GM23248 (cell line): ENCODE data around the gene VN1R5. TPM values are rescaled to one million over a fixed set of nuclear protein-coding genes. Genes with fewer than 3 reads are reported as not detected.
A peak's percentile ranks its signal among the peaks of the same experiment; 100 is the strongest.

ENCODE experiments used
- DNase-seq: peaks from one replicate; pipeline ENCODE4 v3.0.0-alpha.2; 2015
- H2AFZ ChIP-seq: fragments of 200-600 bp; sonication (generic); 2 replicates; pipeline ENCODE4 v1.6.1; 2016; ENCODE audit warnings: antibody characterized with exemption
- H3F3A ChIP-seq: fragments of 200-600 bp; sonication (generic); 2 replicates; pipeline ENCODE4 v1.6.1; 2016; ENCODE audit warnings: mild to moderate bottlenecking, antibody characterized with exemption, mixed run types; ENCODE audit not compliant: insufficient read depth
- H3K27ac ChIP-seq: fragments of 200-600 bp; sonication (generic); 2 replicates; pipeline ENCODE4 v1.5.1; 2016; ENCODE audit warnings: mild to moderate bottlenecking
- H3K27me3 ChIP-seq: fragments of 200-600 bp; sonication (generic); replicated peaks from 2 replicates; pipeline ENCODE4 v1.6.1; 2016; ENCODE audit warnings: mild to moderate bottlenecking; ENCODE audit not compliant: insufficient read depth
- H3K36me3 ChIP-seq: fragments of 200-600 bp; sonication (generic); 2 replicates; pipeline ENCODE4 v1.6.1; 2016; ENCODE audit warnings: low read depth, mild to moderate bottlenecking
- H3K4me1 ChIP-seq: fragments of 200-600 bp; sonication (generic); 2 replicates; pipeline ENCODE4 v1.6.1; 2016; ENCODE audit warnings: mild to moderate bottlenecking; ENCODE audit not compliant: insufficient read depth
- H3K4me2 ChIP-seq: fragments of 200-600 bp; sonication (generic); one replicate; pipeline ENCODE4 v1.6.1; 2016; ENCODE audit warnings: mild to moderate bottlenecking; ENCODE audit not compliant: unreplicated experiment
- H3K4me3 ChIP-seq: fragments of 200-600 bp; sonication (generic); 2 replicates; pipeline ENCODE4 v1.5.1; 2016; ENCODE audit warnings: mild to moderate bottlenecking
- H3K79me2 ChIP-seq: fragments of 200-600 bp; sonication (generic); 2 replicates; pipeline ENCODE4 v1.6.1; 2016; ENCODE audit warnings: mild to moderate bottlenecking; ENCODE audit not compliant: insufficient read depth
- H3K9ac ChIP-seq: fragments of 200-600 bp; sonication (generic); 2 replicates; pipeline ENCODE4 v1.6.1; 2016; ENCODE audit warnings: mild to moderate bottlenecking
- H3K9me2 ChIP-seq: fragments of 200-600 bp; sonication (generic); 2 replicates; pipeline ENCODE4 v1.6.1; 2016; ENCODE audit warnings: mixed run types, mild to moderate bottlenecking, moderate library complexity; ENCODE audit not compliant: insufficient read depth
- H3K9me3 ChIP-seq: fragments of 200-600 bp; sonication (generic); one replicate; pipeline ENCODE4 v1.6.1; 2017; ENCODE audit warnings: low read depth
- H4K20me1 ChIP-seq: fragments of 200-600 bp; sonication (generic); 2 replicates; pipeline ENCODE4 v1.6.0; 2016; ENCODE audit not compliant: insufficient read depth
- EZH2 ChIP-seq: fragments of 200-600 bp; sonication (generic); IDR thresholded peaks from 2 replicates; pipeline ENCODE4 v1.6.1; 2018; ENCODE audit warnings: antibody characterized with exemption, mild to moderate bottlenecking; ENCODE audit not compliant: insufficient read depth, poor library complexity, severe bottlenecking
- EZH2phosphoT487 ChIP-seq: fragments of 200-600 bp; sonication (generic); IDR thresholded peaks from 2 replicates; pipeline ENCODE4 v1.6.1; 2018; ENCODE audit warnings: antibody characterized with exemption, moderate library complexity, mild to moderate bottlenecking, low read depth; ENCODE audit not compliant: insufficient read depth
- WGBS, 2 experiments: methylation state at CpG; one replicate each; pipeline ENCODE4 v1.1.6; 2015 to 2017; ENCODE audit warnings: low lambda C conversion rate in 2 of 2, low coverage in 1 of 2; ENCODE audit errors: missing lambda C conversion rate in 2 of 2; 5-methylcytosine and 5-hydroxymethylcytosine counted together
- in situ Hi-C: fragments of 300-500 bp; cut with MboI; formaldehyde crosslinking; loops from 2 replicates; pipeline ENCODE4 v1.15.0; 2020
- polyA plus RNA-seq: library from polyadenylated mRNA; unstranded; fragments of >200 nt; fragmentation: Nextera tagmentation; extraction: Ambion mirVana; gene quantifications from 2 replicates; pipeline ENCODE4 v1.2.1, GENCODE V29; 2016
- total RNA-seq: library from RNA; depleted of rRNA; stranded (reverse); fragments of >200 nt; shearing (Covaris generic); gene quantifications from 2 replicates; pipeline ENCODE4 v1.2.3, GENCODE V29; 2014

VN1R5 gene
- total and polyA plus RNA-seq, 2 experiments from 2014 or later: not detected

GRCh38 chr1:247241691-247242090 lies 14.2 kb upstream of the VN1R5 start:
- Histone ChIP-seq H3K4me2 (no peak overlapping the region), H3K4me3 (no peak overlapping the region), H3K4me1 (no peaks in the 10 kb centered on the region), H2AFZ (no peak overlapping the region), H4K20me1 (no peaks in the 10 kb centered on the region), H3K9me2 (no peaks in the 10 kb centered on the region), H3K9ac (no peak overlapping the region), H3K36me3 (no peaks in the 10 kb centered on the region), H3F3A (no peaks in the 10 kb centered on the region), H3K9me3 (peaks cover 8% of the 10 kb centered on the region), H3K79me2 (no peaks in the 10 kb centered on the region), H3K27ac (no peak overlapping the region), H3K27me3 (no peaks in the 10 kb centered on the region)
- WGBS, 2 experiments: 28 to 37% methylated on average over 2 of the region's 2 CpGs
- TF ChIP-seq EZH2phosphoT487: no peak
- TF ChIP-seq EZH2: no peak
- DNase-seq: peak; percentile 25
- in situ Hi-C loops: no loop called here

GRCh38 chr1:247243524-247244137 lies 12.2 kb upstream of the VN1R5 start:
- no peak for DNase-seq
- Histone ChIP-seq H3K79me2 (no peaks in the 10 kb centered on the region), H3K9me2 (no peaks in the 10 kb centered on the region), H4K20me1 (no peaks in the 10 kb centered on the region), H3K4me2 (no peak overlapping the region), H3K27me3 (no peaks in the 10 kb centered on the region), H2AFZ (no peak overlapping the region), H3K9ac (no peak overlapping the region), H3K27ac (no peak overlapping the region), H3K9me3 (peaks cover 8% of the 10 kb centered on the region), H3K4me3 (no peak overlapping the region), H3K36me3 (no peaks in the 10 kb centered on the region), H3K4me1 (no peaks in the 10 kb centered on the region), H3F3A (no peaks in the 10 kb centered on the region)
- in situ Hi-C loops: no loop called here
- no peak for TF ChIP-seq EZH2
- TF ChIP-seq EZH2phosphoT487: no peak
- WGBS, 2 experiments: 55 to 63% methylated on average over 12 of the region's 12 CpGs

DNA sequence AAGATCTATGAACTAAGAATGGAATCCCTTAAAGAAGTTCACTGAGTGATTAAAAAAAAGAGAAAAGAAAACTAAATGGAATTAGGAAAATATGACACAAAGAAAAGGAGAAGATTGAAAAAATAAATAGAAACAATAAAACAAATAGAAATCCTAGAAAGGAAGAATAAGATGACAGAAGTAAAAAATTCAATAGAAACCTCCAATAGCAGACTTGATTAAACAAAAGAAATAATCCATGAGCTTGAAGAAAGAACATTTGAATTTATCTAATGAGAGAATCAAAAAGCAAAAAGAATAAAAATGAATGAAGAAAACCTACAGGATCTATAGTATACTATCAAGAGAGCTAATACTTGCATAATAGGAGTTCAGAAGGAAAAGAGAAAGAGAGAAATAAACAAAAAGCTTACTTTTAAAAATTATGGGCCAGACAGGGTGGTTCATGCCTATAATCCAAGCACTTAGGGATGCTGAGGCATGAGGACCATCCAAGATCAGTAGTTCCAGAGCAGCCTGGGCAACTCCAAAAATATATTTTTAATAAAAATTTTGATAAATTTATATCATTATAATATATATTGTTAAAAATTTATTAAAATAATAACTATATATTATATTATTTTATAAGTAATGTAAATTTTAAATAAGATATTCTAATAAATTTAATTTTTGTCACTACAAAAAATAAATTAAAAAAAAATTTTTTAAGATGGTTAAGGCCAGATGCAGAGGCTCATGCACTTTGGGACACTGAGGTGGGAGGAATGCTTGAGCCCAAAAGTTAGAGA lies 9.4 kb upstream of the VN1R5 start:
- Histone ChIP-seq H3K4me3 (no peak overlapping the region), H2AFZ (no peak overlapping the region), H3K9me3 (peaks cover 8% of the 10 kb centered on the region), H3K27me3 (no peaks in the 10 kb centered on the region), H4K20me1 (no peaks in the 10 kb centered on the region), H3K79me2 (no peaks in the 10 kb centered on the region), H3K9me2 (no peaks in the 10 kb centered on the region), H3K36me3 (no peaks in the 10 kb centered on the region), H3K9ac (no peak overlapping the region), H3K4me1 (no peaks in the 10 kb centered on the region), H3F3A (no peaks in the 10 kb centered on the region), H3K4me2 (no peak overlapping the region), H3K27ac (no peak overlapping the region)
- TF ChIP-seq EZH2: no peak
- TF ChIP-seq EZH2phosphoT487: no peak
- in situ Hi-C loops: no loop called here
- DNase-seq: no peak

GRCh38 chr1:247247568-247247967 lies 8.3 kb upstream of the VN1R5 start:
- Histone ChIP-seq H3K9me3 (peaks cover 8% of the 10 kb centered on the region), H3K36me3 (no peaks in the 10 kb centered on the region), H3F3A (no peaks in the 10 kb centered on the region), H3K9me2 (no peaks in the 10 kb centered on the region), H3K9ac (no peak overlapping the region), H2AFZ (no peak overlapping the region), H3K79me2 (no peaks in the 10 kb centered on the region), H3K4me1 (no peaks in the 10 kb centered on the region), H3K4me3 (no peak overlapping the region), H3K4me2 (no peak overlapping the region), H4K20me1 (no peaks in the 10 kb centered on the region), H3K27ac (no peak overlapping the region), H3K27me3 (no peaks in the 10 kb centered on the region)
- DNase-seq: no peak
- in situ Hi-C loops: no loop called here
- 39% methylated on average over 1 of the region's 1 CpG for WGBS, 2 experiments
- TF ChIP-seq EZH2phosphoT487 (no peak), EZH2 (no peak)
